KMS-11 (cell line): Measurements from ENCODE around the gene GNL3.

Experiments
- H2AFZ ChIP-seq: fragments of 200-600 bp; sonication (generic); 2 replicates; pipeline ENCODE4 v1.6.1; 2016; ENCODE audit warnings: antibody characterized with exemption, mixed run types, low read depth
- H3K27ac ChIP-seq: fragments of 200-600 bp; sonication (generic); 2 replicates; pipeline ENCODE4 v1.6.1; 2016; ENCODE audit warnings: mild to moderate bottlenecking, mixed run types
- H3K27me3 ChIP-seq: fragments of 200-600 bp; sonication (generic); 2 replicates; pipeline ENCODE4 v1.6.1; 2017; ENCODE audit warnings: mild to moderate bottlenecking, low read depth, mixed run types, moderate library complexity; ENCODE audit not compliant: insufficient read depth
- H3K36me3 ChIP-seq: fragments of 200-600 bp; sonication (generic); 2 replicates; pipeline ENCODE4 v1.6.1; 2017; ENCODE audit warnings: mild to moderate bottlenecking, mixed run types; ENCODE audit not compliant: insufficient read depth
- H3K4me1 ChIP-seq: fragments of 200-600 bp; sonication (generic); 2 replicates; pipeline ENCODE4 v1.6.1; 2016; ENCODE audit warnings: mild to moderate bottlenecking, low read depth, mixed run types; ENCODE audit not compliant: poor library complexity, severe bottlenecking
- H3K4me2 ChIP-seq: fragments of 200-600 bp; sonication (generic); 2 replicates; pipeline ENCODE4 v1.7.0; 2016; ENCODE audit warnings: mild to moderate bottlenecking, mixed run types
- H3K4me3 ChIP-seq: fragments of 200-600 bp; sonication (generic); IDR thresholded peaks from 2 replicates; pipeline ENCODE4 v1.6.1; 2017; ENCODE audit warnings: low read depth, low read length, mixed read lengths; ENCODE audit not compliant: insufficient read depth
- H3K79me2 ChIP-seq: fragments of 200-600 bp; sonication (generic); 2 replicates; pipeline ENCODE4 v1.6.1; 2016; ENCODE audit warnings: low read depth, mixed run types; ENCODE audit not compliant: insufficient read depth
- H3K9ac ChIP-seq: fragments of 200-600 bp; sonication (generic); 2 replicates; pipeline ENCODE4 v1.6.1; 2016; ENCODE audit warnings: mild to moderate bottlenecking, mixed run types
- H4K20me1 ChIP-seq: fragments of 200-600 bp; sonication (generic); 2 replicates; pipeline ENCODE4 v1.6.1; 2016; ENCODE audit warnings: mild to moderate bottlenecking, mixed run types; ENCODE audit not compliant: insufficient read depth
- CTCF ChIP-seq: fragments of 200-600 bp; sonication (generic); conservative IDR thresholded peaks from 2 replicates; pipeline ENCODE4 v1.6.1; 2017; ENCODE audit warnings: low read depth, mild to moderate bottlenecking, antibody characterized with exemption, low read length, moderate library complexity, mixed read lengths

The GNL3 gene

GRCh38 chr3:52710512-52710911 is 24.7 kb downstream of the GNL3 start:
- Histone ChIP-seq H3K4me1 (peaks cover 41% of the 10 kb centered on the region), H3K27ac (peak overlapping the region; percentile 38; the same call in 1 of the 2 replicates), H4K20me1 (no peaks in the 10 kb centered on the region), H3K9ac (no peak overlapping the region), H3K79me2 (peaks cover 14% of the 10 kb centered on the region), H3K4me2 (peak overlapping the region; percentile 42; the same call in 1 of the 2 replicates), H2AFZ (no peak overlapping the region), H3K4me3 (no peak overlapping the region), H3K27me3 (no peaks in the 10 kb centered on the region), H3K36me3 (no peaks in the 10 kb centered on the region)
- TF ChIP-seq CTCF = no peak

- Histone ChIP-seq H3K27ac (no peak overlapping the region), H3K9ac (no peak overlapping the region), H3K4me1 (peaks cover 41% of the 10 kb centered on the region), H2AFZ (no peak overlapping the region), H3K27me3 (no peaks in the 10 kb centered on the region), H3K4me2 (no peak overlapping the region), H3K79me2 (no peaks in the 10 kb centered on the region; the same call in 1 of the 2 replicates), H3K36me3 (no peaks in the 10 kb centered on the region), H3K4me3 (no peak overlapping the region), H4K20me1 (no peaks in the 10 kb centered on the region)
- TF ChIP-seq CTCF = no peak
These were observed 26.7 kb downstream of the GNL3 start for GRCh38 chr3:52712291-52713212.

- Histone ChIP-seq H3K4me1 (peaks cover 22% of the 10 kb centered on the region), H3K79me2 (no peaks in the 10 kb centered on the region; the same call in 1 of the 2 replicates), H3K9ac (no peak overlapping the region), H2AFZ (no peak overlapping the region), H3K27ac (no peak overlapping the region), H3K27me3 (no peaks in the 10 kb centered on the region), H3K36me3 (no peaks in the 10 kb centered on the region), H3K4me3 (no peak overlapping the region), H4K20me1 (no peaks in the 10 kb centered on the region), H3K4me2 (no peak overlapping the region)
- TF ChIP-seq CTCF = no peak
These were observed 28.8 kb downstream of the GNL3 start for GRCh38 chr3:52714335-52715302.

GRCh38 chr3:52715714-52716305 is 30.0 kb downstream of the GNL3 start:
- TF ChIP-seq CTCF = no peak
- H3K4me3 ChIP-seq = no peak overlapping the region
- H3K79me2 ChIP-seq = no peaks in the 10 kb centered on the region
- H3K4me2 ChIP-seq = no peak overlapping the region
- no peak overlapping the region for H3K27ac ChIP-seq
- no peaks in the 10 kb centered on the region for H3K27me3 ChIP-seq
- no peak overlapping the region for H2AFZ ChIP-seq
- no peak overlapping the region for H3K9ac ChIP-seq
- peaks cover 10% of the 10 kb centered on the region for H3K4me1 ChIP-seq
- no peaks in the 10 kb centered on the region for H4K20me1 ChIP-seq
- H3K36me3 ChIP-seq = no peaks in the 10 kb centered on the region
